Osteoblast (primary cell): Measurements from ENCODE around the gene CEP164. TPM values are rescaled to one million over a fixed set of nuclear protein-coding genes. Genes with fewer than 3 reads are reported as not detected.

ENCODE experiments used
- DNase-seq: peaks from one replicate; pipeline ENCODE4 v3.0.0; 2011; ENCODE audit warnings: low spot score, mixed read lengths; ENCODE audit not compliant: insufficient read length; ENCODE audit errors: missing footprints
- H2AFZ ChIP-seq: 2 replicates; pipeline ENCODE4 v1.6.0; 2011; ENCODE audit warnings: mild to moderate bottlenecking, low read length
- H3K27ac ChIP-seq: 2 replicates; pipeline ENCODE4 v1.5.1; 2011; ENCODE audit warnings: mild to moderate bottlenecking, low read depth, low read length, moderate library complexity
- H3K27me3 ChIP-seq: 2 replicates; pipeline ENCODE4 v1.6.0; 2012; ENCODE audit warnings: mild to moderate bottlenecking, control low read depth, inconsistent platforms, low read length, moderate library complexity; ENCODE audit not compliant: insufficient read depth
- H3K36me3 ChIP-seq: 2 replicates; pipeline ENCODE4 v1.5.1; 2011; ENCODE audit warnings: mild to moderate bottlenecking, low read length, control low read depth, moderate library complexity; ENCODE audit not compliant: insufficient read depth
- H3K4me1 ChIP-seq: 2 replicates; pipeline ENCODE4 v1.5.1; 2011; ENCODE audit warnings: mild to moderate bottlenecking, low read length, control low read depth, moderate library complexity; ENCODE audit not compliant: insufficient read depth
- H3K4me2 ChIP-seq: 2 replicates; pipeline ENCODE4 v1.6.0; 2011; ENCODE audit warnings: mild to moderate bottlenecking, low read length; ENCODE audit not compliant: insufficient read depth
- H3K4me3 ChIP-seq: fragments of 200-600 bp; sonication (generic); 3 replicates; pipeline ENCODE4 v1.5.1; 2012; ENCODE audit warnings: mild to moderate bottlenecking, low read length, inconsistent platforms; ENCODE audit not compliant: insufficient read depth
- H3K79me2 ChIP-seq: 2 replicates; pipeline ENCODE4 v1.6.0; 2012; ENCODE audit warnings: mild to moderate bottlenecking, low read length, control low read depth, inconsistent platforms; ENCODE audit not compliant: insufficient read depth
- H3K9me3 ChIP-seq: 2 replicates; pipeline ENCODE4 v1.5.1; 2011; ENCODE audit warnings: low read depth, low read length, control low read depth
- H4K20me1 ChIP-seq: 2 replicates; pipeline ENCODE4 v1.6.0; 2012; ENCODE audit warnings: mild to moderate bottlenecking, low read length, control low read depth; ENCODE audit not compliant: insufficient read depth
- total RNA-seq: library from RNA; depleted of rRNA; stranded (reverse); fragments of >200 nt; gene quantifications from 2 replicates; pipeline ENCODE4 v1.2.3, GENCODE V29; 2012
- TF ChIP-seq, protein P1 (sequence below): IDR thresholded peaks from 2 replicates; pipeline ENCODE4 v1.5.1; 2011; ENCODE audit warnings: mild to moderate bottlenecking, low read depth, low read length, moderate library complexity; ENCODE audit errors: extremely low read depth

The CEP164 gene
- total RNA-seq, 1 donor: 38.0 TPM

- no peaks in the 10 kb centered on the region for H3K9me3 ChIP-seq
- H3K4me1 ChIP-seq: no peaks in the 10 kb centered on the region
- H3K4me3 ChIP-seq: no peak overlapping the region
- H3K4me2 ChIP-seq: no peak overlapping the region
- no peaks in the 10 kb centered on the region for H3K79me2 ChIP-seq
- no peaks in the 10 kb centered on the region for H3K27me3 ChIP-seq
- DNase-seq: peak; percentile 64
- TF ChIP-seq, protein P1, sequence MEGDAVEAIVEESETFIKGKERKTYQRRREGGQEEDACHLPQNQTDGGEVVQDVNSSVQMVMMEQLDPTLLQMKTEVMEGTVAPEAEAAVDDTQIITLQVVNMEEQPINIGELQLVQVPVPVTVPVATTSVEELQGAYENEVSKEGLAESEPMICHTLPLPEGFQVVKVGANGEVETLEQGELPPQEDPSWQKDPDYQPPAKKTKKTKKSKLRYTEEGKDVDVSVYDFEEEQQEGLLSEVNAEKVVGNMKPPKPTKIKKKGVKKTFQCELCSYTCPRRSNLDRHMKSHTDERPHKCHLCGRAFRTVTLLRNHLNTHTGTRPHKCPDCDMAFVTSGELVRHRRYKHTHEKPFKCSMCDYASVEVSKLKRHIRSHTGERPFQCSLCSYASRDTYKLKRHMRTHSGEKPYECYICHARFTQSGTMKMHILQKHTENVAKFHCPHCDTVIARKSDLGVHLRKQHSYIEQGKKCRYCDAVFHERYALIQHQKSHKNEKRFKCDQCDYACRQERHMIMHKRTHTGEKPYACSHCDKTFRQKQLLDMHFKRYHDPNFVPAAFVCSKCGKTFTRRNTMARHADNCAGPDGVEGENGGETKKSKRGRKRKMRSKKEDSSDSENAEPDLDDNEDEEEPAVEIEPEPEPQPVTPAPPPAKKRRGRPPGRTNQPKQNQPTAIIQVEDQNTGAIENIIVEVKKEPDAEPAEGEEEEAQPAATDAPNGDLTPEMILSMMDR: no peak
- H4K20me1 ChIP-seq: no peaks in the 10 kb centered on the region
- no peak overlapping the region for H2AFZ ChIP-seq
- H3K36me3 ChIP-seq: no peaks in the 10 kb centered on the region
- H3K27ac ChIP-seq: no peak overlapping the region
These were observed 135.2 kb downstream of the CEP164 start for GRCh38 chr11:117462864-117463247.

Other genes with a start within 250 kb of the CEP164 start
- 24.8 and 25.7 TPM in 2 replicates for gene SIK3, start 229.4 kb upstream of the CEP164 start, total RNA-seq
- gene PAFAH1B2, start 183.6 kb upstream of the CEP164 start, total RNA-seq: 141 and 151 TPM in 2 replicates
- gene SIDT2, start 149.1 kb upstream of the CEP164 start, total RNA-seq: 27.5 and 35.7 TPM in 2 replicates
- gene TAGLN, start 128.5 kb upstream of the CEP164 start, total RNA-seq: 3,614 and 3,853 TPM in 2 replicates
- 44.5 and 51.9 TPM in 2 replicates for gene PCSK7, start 95.8 kb upstream of the CEP164 start, total RNA-seq
- gene RNF214, start 95.2 kb upstream of the CEP164 start, total RNA-seq: 13.4 and 14.7 TPM in 2 replicates
- gene BACE1-AS, start 36.5 kb upstream of the CEP164 start, total RNA-seq: 3.5 and 4.0 TPM in 2 replicates
- gene BACE1, start 11.6 kb upstream of the CEP164 start, total RNA-seq: 45.6 and 52.7 TPM in 2 replicates